HG03575 (cell line): ENCODE measurements around the gene WDR37.

ENCODE experiments used
- ATAC-seq: cut with Tn5 transposase; IDR thresholded peaks from one replicate; pipeline ENCODE4 v1.9.1; 2021; ENCODE audit not compliant: unreplicated experiment, insufficient number of reproducible peaks, low FRiP score; ENCODE audit errors: extremely low read depth

Gene WDR37

DNA sequence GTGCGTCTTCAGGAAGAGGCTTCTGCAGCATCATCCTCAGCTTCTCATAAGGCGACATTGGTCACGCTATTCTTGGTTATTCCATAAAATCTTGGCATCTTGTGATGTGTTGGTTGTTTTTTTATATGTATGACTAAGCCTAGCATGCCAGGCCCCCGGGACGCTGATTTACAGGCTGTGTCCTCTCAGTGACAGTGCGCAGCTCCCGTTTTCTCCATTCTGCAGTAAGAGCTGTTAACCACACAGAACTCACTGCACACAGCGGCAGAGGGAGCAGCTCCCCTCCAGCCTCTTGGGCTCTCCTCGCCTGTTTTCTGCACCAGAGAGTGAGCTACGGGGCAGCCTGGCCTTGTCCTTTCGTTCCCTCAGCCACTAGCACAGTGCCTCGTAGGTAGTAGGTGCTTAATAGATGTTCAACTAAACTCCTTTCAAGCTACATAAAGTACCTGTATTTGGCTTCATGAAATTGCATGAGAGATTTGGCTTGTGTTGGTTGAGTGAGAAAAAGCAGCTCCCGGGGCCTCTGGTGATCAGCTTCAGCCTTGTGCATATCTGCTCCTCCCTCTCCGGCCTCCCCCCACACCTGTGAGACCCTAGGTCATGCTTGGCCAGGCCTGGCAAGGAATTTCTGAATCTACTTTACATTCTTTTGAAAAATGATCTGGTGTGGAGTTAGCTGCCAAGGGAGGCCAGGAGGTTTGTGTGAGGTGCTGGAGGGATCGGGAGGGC is 116.2 kb downstream of the WDR37 start:
- no peak for ATAC-seq

DNA sequence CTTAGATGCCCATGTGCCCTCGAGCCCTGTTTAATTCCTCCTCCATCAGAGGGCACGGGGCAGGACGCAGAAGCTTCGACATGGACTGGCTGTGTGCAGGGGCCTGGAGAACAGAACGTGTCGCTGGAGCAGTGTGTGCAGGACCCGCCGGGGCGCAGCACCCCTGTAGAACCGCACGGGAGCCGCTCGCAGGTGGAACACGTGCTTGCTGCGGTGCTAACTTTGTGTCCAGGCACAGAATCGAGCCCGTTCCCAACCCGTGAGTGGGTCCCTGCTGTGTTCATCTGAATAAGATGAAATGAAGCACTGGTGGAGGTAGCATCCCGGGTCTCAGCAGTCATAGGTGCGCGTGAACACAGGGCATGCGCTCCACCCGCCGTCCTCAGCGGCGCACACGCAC is 116.9 kb downstream of the WDR37 start:
- ATAC-seq = no peak

DNA sequence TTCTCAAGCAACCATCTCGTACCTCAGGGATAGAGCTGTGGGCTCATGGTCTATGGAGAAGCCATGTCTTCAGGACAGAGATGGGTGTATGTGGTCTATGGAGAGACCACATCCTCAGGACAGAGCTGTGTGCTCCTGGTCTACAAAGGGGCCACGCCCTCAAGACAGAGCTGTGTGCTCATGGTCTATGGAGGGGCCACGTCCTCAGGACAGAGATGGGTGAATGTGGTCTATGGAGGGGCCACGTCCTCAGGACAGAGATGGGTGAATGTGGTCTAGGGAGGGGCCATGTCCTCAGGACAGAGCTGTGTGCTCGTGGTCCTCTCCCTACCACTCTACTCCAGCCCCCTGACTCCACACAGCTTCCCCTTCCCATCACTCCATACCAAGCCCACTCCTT is 117.8 kb downstream of the WDR37 start:
- ATAC-seq = no peak

DNA sequence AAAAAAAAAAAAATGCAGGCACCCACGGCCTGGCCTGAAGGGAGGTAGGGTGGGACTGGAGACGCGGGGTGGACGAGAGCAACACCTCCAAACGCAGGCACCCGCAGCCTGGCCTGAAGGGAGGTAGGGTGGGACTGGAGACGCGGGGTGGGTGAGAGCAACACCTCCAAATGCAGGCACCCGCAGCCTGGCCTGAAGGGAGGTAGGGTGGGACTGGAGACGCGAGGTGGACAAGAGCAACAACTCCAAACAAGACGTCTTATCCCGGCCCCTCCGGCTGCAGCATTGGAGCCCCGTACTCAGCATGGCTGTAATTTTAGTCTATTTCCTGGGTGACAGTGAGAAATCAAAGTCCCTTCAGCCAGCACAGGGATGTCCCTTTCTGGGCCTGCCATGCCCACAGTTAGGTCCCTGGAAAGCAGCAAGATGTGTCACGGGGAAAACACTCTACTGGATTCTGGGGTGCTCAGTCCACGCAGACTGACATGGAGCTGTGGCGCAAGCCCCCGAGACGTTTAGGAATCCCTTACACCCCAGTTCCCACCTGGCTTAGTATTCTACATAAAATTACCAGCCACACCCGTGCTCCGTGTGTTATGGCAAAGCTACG is 119.9 kb downstream of the WDR37 start:
- no peak for ATAC-seq

DNA sequence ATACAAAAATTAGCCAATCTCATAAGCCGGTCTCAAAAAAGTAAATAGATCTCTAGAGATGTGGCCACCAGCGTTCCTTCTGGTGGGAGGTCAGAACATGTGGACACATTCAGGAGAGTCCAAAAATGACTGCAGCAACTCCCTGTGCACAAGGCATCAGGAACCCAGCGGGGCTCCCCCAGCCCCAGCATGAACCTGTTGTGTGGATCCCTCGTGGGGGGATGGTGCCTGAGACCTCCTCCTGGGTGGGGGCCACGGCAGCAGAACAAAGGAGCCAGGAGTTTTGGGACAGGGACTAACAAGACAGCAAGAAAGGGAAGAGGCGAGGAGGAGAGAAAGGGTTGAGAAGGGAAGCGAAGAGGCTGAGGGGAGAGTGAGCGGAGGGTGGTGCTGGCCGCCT is 121.8 kb downstream of the WDR37 start:
- no peak for ATAC-seq

DNA sequence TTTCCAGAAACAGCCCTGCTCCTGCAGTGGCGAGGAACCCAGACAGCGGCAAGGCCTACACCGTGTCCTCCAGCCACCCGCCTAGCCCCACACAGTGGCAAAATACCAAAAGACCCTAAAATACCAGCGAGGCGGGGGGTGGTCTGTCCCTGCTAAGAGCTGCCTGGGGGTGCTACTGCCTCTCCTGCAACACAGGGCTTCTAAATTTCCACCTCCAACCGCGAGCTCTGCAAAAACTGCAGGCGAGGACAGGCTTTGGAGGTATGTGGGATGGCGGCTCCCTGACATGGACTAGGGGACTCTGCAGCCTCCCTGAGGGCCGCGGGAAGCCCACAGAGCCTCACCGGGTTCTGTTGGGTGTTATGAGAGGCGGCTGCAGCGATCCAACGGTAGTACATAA is 122.3 kb downstream of the WDR37 start:
- no peak for ATAC-seq

DNA sequence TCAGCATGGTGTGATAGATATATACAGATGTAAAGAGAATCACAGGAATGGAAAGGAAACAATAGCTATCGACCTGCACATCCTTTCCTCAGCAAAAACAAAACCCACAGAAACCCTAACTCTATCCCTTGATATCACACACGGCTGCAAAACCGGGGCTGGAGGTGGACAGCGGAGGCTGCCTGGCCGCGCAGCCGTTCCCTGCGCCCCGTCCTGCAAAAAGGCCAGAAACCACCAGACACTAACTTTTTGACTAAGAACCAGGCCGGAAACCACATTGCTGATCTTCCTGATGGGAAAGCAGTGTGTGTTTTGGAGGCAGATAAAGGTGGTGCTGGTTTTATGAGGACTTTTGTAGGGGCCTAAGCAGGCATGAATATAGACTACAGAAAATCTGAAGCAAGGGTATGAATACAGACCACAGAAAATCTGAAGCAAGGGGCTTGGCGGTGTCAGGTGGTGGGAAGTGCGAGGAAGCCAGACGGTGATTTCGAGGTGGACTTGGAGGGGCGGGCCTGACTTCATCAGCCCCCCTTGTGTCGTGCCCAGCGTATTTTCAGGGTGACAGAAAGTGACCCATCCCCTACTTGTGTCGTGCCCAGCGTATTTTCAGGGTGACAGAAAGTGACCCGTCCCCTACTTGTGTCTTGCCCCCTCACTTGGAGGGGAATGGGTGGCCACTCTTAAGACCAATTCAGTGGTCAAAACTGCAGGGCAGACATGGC is 123.3 kb downstream of the WDR37 start:
- ATAC-seq = no peak

DNA sequence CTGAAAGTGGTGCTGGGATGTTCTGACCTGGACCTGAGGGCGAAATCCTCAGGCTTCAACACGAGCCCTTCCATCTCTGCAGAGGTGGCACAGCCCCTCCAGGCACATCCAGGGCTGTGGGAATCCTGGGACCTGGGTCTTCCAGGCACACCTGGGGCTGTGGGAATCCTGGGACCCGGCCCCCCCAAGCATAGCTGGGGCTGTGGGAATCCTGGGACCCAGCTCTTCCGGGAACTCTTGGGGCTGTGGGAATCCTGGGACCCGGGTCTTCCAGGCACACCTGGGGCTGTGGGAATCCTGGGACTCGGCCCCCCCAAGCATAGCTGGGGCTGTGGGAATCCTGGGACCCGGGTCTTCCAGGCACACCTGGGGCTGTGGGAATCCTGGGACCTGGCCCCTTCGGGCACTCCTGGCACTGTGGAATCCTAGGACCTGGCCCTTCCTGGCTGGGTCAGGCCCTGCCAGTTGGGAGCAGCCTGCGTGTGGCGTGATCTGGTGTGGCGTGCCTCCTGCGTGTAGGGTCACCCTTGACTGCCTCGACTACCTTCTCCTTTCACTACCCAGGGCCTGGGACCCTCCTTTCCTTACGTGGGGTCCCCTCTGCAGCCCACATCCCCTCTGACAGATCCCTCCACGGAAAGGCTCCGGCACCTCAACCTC is 124.0 kb downstream of the WDR37 start:
- no peak for ATAC-seq

DNA sequence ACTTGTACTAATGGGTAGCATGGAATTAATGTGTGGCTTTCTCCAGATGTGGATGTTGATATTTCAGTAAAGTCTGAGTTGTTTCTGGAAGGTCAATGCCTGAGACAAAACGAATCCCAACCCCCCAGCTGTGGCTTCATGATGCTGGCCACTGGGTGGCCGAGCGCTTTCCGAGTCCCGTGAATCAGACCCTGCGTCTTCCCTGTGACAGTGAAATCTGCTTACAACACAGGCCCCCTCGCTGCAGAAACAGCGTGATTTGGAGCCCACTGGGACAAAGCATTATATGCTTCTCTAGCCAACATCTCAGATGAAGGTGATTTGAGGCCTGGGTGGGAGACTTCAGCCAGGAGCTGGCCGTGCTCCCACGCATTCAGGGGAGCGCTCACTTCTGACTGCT is 124.7 kb downstream of the WDR37 start:
- no peak for ATAC-seq
